Hepatic stellate cell (primary cell): ENCODE results near the gene NFATC2.

ENCODE experiments used
- DNase-seq: peaks from one replicate; pipeline ENCODE4 v3.0.0; 2011; ENCODE audit warnings: low spot score

NFATC2 gene

DNA sequence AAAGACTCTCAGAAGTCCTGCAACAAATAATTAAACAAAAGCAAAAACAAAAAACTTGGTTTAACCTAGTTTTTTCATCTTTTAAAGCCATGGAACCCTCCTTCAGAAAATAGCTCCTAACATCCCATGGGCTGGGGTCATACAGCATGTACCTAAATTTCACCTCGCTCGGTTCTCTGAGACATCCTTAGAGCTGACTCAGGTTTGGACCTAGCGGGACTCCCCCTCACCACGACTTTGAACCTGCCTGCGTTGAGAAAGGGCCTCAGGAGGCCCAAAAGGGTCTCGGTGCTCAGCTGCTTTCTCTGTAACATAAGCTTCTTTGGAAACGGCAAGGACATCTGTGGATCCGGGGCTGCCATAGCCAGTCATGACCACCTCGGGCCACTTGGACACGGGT is 112.8 kb downstream of the NFATC2 start:
- no peak for DNase-seq

DNA sequence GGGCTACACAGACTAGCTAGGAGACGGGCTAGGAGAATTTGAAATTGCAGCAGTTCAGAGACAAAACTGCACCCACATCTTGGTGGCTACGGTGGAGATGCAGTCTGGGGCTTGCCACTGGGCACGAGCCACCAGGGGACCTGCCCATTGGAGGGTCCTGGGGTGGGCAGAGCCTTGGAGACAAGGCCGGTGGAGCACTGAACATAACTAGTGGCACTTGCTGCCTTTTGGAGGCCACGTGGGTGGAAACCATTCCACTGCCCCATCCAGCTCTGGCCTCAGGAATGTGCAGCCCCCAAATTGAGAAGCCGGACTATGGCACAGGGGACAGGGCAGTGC is 113.4 kb downstream of the NFATC2 start:
- DNase-seq, result no peak

DNA sequence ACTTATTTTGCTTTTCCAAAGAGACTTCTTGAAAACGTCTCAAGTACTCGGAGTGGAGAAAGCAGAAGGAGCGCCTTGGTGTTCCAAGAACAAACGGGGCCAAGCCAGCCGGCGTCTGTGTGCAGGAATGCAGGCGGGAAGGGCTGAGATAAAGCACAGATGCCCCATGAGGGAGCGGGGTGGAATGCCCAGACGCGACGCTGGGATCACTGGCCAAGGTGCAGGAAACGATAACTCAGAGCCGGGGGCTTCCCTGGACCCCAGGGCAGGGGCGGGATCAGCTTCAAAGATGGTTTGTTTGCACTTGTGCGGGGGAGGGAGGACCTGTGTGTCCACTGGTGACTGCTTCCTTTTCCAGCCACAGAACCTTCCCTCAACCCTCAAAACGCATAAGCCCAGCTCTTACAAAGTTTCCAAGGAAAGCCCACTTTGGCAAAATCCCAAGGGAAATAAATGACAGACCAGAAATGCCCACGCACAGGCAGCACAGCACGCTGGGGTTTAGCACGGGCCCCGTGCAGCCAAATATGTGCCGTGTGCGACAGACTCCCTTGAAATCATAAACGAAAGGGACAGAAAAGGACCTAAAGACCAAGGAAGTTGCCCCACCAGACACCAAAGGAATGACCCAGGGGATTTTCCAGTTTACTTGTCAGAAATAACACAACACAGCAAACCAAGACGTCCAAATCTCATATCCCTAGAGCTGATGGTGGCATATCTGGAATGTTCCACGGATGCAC is 113.9 kb downstream of the NFATC2 start:
- peak; percentile 82 for DNase-seq

DNA sequence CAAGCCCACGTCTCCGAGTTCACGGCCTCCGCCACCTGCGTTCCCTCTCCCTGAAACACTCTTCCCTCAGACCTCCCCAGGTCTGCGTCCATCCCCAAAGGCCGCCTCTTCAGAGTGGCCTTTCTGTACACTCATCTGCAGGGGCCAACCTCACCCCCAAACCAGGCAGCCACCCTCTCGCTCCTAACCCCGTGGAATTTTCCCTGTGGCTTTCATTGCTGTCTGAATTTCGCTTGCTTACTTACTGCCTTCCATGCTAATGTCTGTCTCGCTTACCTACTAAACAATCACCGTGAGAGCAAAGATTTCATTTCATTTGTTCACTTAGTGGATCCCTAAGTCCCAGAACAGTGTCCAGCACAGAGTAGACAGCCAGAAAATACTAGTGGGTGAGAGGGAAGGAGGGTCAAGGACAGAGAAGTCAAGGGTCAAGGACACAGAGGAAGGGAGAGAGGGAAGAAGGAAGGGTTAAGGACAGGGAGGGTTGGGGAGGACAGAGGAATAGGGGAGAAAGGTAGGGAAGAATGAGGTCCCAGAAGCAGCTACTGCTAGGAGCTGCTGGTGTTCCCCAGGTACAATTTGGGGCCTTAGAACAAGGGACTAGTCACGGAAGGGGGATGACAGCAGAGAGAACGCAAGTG is 114.7 kb downstream of the NFATC2 start:
- DNase-seq, result no peak

DNA sequence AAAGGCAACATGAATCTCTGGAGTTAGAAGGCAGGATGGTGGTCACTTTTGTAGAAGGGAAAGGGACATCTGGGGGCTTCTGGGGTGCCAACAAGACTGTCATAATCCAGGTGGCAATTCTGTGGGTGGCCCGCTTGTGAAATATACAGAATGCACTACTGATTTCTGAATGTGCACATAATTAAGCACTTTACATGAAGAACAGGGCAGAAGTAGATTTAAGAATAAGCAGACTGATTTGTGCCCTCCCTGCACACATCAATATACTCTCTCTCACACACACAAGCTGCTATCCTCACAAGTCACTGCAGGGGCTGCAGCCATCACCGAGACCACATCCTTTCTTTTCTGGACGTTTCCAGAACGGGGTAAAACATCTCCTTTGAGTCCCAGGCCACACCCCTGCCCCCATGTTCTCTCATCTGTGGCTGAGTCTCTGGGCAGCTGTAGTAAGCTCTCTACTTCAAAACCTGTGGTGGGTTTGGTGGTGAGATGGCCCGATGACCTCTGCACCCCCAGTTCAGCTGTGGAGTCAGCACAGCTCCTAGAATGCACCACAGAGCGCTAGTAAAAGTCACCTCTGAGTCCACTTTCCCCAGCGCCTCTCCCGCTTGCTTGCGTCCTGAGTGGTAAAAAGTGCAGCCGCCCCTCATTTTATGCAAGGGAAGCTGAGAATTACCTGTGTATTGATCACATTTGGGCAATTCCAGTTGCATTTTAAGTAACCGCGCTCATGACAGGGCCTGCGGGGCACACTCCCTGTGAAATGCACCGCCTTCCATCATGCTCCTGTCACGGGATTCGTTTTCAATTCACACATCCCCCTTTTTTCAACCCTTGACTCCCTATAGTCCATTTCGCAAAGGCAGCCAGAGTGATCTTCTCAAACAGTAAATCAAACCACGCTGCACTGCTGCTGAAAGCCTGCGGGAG is 115.5 kb downstream of the NFATC2 start:
- no peak for DNase-seq

DNA sequence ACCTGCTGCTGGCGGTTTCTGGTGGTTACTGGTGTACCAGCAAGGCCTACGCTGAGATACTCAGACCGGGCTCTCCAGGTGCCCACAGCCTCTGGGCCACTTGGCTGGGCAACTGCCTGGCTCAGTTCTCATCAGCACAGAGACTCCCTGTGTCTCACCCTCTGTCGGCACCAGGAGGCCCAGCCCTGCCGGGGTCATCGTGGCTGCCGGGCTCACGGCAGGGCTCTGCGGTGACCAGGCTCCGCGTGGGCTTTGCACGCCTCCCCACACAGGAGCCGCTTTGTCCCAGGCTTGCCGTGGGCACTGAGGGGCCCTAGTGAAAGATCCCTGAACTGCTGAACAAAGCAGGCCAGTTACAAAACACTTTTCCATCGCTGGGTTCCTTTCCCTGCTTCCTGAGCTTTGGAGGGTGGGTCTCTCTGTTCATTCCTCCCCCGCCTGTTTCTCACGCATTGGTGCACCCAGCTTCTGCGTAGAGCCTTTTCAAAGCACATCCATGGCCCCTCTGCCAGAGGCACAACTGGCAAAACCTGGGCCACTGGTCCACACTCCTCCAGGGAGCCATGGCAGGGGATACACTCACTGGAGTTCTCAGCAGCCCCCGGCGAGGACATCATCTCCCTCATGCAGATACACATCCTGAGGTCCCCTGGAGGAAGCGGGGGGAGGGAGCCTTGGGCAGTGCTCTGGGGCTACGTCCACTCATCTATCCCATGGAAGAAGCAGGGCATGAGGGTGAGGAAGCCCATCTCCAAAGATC is 117.0 kb downstream of the NFATC2 start:
- no peak for DNase-seq

DNA sequence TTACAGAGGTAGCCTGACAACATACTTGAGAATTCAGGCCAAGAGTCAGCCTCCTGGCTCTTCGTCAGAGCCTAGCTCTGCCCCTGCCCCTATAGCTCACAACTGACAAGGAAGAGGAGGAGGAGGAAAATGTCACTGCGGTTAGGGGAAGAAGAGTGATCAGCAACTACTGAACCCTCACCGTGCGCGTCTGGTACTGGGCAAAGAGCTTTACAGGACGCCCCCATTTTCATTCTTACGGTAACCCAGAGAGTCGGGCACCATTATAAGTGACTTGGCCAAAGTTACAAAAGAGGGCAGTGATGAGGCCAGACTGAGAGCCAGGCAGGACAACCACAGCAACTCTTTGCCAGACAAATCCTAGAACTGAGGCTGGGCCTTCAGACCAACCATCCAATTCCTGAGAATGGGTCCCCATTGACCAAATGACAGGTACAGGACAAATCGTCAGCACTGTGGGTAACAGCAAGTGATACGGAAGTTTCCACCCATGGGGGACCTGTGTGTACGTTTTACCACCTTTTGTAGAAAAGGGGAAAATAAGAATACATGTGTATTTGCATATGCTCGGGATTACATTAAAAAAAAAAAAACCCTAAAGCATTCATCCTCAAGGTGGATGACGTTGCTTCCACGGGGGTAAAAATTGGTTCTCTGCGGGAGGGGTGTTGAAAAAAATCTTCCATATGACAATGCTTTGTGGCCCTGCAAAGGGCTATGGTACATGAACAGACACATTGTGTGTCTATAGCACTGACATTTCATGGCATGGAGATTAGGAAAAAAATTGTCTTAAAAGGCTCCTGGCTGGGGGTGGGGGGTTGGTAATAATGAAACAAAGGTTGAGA is 118.0 kb downstream of the NFATC2 start:
- no peak for DNase-seq

DNA sequence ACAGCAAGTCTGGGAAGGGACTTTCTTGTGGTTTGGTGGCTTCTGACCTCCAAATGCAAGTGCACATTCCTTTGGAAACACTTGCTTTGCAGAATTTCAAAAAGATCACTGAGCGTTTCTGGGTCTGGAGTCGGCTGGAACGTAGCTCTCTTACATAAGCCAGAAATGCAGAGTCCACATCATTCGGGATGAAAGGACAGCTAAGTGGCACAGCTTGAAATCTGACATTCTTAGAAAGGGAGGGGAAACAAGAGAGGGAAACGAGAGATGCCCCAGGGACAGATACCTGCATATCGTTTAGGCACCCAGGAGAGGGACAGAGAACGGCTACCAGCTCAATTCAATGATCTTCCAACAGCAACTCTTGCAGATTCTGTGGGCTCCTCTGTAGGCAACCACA is 118.7 kb downstream of the NFATC2 start:
- DNase-seq, result no peak

DNA sequence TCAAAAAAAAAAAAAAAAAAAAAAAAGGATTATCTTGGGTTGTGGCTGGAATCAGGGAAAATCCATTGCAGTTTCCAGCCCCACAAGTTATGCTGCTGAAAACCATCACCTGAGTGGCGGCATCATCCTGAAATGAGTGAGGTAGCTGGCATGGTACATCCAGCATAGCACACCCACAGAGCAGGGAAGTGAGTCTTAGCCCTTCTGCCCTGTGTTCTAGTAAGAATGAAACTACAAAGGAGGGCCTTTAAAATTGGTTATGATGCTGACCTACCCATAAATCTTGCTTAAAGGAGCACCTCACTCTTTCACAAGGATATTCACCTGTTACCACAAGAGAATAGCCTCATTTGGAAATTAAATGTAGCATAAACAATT is 119.2 kb downstream of the NFATC2 start:
- DNase-seq, result no peak

DNA sequence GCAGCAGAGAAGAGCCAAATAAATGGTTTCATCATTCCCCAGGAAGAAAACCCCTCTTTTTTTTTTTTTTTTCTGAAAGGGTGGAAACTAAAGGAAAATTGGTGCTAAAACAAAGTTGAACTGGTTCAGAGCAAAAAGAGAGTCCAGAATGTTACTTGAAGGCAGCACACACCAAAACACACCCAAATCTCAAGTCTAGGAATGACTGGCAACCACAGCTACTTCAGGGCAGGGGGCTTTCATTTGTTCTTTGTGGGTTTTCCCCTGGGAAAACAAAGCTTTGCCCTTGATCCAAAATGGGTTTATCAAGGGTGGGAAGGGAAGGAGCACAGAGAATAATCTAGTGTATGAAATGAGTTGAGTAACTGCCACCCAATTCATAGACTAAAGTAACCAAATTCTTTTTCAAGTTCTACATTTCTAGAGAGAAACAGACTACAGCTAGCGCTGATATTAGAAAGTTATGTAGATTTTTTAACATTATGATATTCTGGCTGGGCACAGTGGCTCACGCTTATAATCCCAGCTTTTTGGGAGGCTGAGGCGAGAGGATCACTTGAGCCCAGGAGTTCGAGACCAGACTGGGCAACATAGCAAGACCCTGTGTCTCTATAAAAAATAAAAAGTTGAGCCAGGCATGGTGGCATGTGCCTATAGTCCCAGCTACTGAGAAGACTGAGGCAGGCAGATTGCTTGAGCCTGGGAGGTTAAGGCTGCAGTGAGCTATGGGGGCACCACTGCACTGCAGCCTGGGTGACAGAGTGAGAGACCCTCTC is 119.8 kb downstream of the NFATC2 start:
- no peak for DNase-seq

DNA sequence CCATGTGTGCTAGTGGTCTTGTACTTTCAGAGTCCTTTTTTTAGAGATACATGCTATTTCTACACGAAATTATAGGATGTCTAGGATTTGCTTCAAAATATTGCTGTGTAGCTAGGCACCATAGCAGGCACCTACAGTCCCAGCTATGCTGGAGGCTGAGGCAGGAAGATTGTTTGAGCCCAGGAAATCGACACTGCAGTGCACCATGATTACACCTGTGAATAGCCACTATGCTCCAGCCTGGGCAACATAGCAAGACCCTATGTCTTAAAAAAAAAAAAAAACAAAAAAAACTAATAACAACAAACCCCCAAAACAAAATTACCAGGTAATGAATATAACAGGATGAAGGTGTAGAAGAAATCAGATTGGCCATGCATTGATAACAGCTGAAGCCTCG is 121.7 kb downstream of the NFATC2 start:
- DNase-seq, result no peak

DNA sequence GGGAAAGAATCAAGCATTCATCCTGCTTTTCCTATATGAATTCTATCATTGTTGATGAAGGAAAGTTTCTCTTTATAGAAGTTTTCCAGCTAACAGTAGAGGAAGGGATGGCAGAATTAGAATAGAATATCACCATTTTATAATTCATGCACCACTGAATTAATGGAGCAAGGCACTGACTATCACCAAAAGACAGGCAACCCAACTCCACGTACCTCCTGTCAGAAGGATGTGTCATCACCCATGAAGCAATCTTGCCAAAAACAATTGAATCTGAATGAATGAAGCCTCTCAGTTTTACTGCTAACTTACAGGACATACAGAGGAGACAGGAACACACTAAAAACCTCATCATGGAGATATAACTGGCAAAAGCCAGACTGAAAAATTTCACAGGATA is 122.4 kb downstream of the NFATC2 start:
- DNase-seq, result peak; percentile 42

DNA sequence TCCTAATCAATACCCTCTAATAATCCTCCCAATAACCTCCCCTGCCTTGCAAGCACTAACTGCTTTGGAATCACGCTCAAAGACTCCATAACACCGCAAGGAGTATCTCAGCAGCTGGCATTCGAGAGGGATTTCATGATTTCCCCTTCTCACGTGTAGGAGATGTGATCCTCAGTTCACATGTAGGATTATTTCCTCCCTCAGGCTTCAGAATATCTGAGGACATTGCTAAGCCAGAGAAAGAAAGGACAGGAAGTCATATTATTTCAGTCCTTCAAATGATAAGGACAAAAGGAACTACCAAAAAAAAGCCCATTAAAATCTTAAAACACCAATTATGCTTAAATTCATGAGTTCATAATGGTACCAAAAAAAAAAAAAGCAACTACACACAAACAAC is 122.9 kb downstream of the NFATC2 start:
- DNase-seq, result no peak

DNA sequence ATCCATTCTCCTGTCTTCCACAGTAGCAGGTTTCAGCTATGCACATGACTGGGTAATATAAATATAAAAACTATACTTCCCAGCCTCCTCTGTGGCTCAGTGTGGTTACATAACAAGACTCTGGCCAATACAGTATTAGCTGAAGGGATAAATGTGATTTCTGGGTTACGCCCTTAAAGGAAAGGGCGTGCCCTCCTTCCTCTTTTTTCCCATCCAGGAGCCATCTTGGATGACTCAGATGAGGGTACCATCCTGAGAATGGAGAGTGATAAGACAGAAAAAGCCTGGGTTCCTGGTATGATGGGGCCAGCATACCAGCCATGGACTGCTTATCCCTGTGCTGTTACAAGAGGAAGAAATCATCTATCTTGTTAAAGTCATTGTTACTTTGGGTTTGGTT is 123.3 kb downstream of the NFATC2 start:
- no peak for DNase-seq

DNA sequence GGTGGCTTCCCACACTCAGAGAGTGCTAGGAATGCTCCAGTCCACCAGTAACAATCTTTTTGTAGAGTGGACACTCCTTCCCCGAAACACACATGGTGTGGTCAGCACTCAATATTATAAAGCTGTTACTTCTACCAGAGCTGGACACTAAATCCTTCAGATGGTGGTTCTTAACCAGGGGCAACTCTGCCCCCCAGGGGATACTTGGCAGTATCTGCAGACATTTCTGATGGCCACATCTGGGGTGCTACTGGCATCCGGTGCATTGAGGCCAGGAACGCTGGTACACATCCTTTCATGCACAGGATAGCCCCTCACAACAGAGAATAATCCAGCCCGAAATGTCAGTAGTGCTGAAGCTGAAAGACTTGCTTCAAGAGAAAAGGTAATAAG is 124.4 kb downstream of the NFATC2 start:
- DNase-seq, result no peak

DNA sequence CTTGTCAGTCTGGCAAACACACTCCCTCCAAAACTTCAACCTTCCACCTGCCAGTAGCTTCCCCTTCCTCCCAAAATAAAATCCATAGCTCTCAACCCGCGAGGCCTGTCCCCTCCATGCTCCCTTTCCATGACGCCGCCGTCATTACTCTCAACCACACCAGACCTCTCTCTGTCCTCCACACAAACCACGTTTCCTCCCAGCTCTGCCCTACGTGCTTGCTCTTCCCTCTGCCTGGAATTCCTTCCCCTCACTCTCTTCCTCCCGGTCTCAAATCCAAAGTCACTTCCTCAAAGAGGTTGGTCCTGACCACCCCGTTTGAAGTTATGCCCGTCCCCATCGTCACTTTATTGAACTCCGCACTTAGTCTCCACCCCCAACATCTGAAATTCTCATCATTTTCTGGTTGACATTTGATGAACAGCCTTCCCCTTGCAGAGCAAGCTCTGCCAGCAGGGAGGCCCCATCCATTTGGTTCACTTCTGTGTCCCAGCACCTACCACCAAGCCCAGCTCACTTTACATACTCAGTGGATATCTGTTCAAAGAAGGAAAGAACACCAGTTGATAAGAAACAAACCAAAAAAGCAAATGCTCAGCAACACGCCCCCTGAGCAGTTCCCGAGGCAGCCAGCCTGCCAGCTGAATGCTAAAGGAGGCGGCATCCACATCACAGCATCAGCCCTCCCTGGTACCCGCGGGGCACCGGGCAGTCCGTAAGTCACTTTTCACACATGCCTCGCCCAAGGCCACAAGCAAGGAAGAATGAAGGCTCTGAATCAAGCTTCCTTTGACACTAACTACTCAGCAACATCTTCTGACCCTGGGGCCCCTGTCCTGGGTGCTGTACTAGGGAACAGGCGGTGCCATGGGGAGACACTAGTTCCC is 125.0 kb downstream of the NFATC2 start:
- no peak for DNase-seq

DNA sequence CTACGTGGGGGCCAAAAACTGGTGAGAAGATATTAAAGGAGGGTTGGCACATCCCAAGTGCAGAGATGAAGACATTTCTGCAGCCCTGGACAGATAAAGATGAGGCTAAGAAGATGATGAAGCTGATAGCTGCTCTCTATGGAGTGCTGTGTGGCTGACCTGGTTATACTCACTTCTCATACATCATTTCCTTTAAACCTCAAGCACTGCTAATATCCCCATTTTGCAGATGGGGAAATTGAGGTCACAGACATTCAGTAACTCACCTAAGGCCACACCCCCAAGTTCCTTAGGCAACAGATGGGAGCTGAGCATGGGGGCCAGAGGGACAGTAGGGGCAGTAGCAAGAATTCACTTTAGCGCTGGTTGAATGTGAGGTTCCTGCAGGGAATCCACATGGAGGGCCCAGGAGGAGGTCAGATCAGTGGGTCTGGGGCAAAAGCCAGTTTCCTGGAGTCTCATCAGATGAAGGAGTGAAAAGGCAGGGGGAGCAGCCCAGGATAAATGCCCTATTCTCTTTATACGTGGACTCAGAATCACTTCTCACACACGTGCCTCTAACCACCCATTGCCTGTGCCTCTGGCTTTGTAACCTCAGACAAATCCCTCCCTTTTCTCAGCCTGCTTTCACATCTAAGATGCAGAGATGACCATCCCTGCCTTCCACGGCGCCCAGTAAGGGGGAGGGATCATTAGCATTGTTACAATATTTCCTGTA is 125.8 kb downstream of the NFATC2 start:
- DNase-seq, result no peak

DNA sequence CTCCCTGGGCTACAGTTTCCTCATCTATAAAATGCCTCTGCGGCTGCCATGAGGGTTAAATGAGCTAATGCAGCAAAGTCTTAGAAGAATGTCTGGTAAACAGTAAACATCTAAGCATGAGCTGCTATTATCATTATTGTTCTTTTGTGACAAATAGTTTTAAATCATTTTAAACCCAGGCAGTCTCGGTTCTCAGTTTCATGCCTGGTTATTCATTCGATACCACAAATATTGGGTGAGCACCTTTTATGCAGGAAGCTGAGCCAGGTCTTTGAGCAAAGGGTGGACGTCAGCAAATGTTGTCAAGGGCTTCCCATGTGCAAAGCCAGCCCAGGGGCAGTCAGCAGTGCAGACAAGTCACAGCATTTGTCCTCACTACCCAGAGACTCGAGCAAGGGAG is 128.7 kb downstream of the NFATC2 start:
- DNase-seq, result no peak

DNA sequence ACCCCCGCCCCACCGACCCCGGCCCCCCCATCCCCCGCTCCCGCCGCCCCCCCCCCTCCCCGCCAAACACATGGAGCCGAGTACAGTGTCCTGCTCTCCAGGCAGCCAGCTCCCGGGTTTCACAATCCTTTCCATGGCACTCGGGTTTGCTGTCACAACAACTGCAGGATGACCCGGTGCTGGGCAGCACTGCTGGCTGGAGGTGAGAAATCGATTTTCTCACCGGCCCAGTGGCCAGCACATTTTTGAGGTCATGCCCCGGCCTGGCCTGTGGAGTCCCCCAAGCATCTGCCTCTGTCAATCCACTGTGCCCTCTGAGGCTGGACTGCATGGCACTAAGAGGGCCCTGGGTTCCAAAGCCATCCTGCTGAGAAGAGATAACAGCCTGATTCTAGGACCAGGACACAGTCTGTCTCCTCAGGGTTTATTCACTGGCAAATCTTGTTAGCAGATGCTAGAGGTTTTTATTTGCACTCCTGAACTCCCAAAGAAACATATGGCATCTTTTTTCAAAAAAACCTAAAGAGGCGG is 129.5 kb downstream of the NFATC2 start:
- DNase-seq, result peak; percentile 47
